ENCODE data around the gene KHDC4. TPM values are rescaled to one million over a fixed set of nuclear protein-coding genes. Genes with fewer than 3 reads are reported as not detected.

Gene KHDC4
- total RNA-seq, 1 experiment from 2014 or later = 57.7 TPM

DNA sequence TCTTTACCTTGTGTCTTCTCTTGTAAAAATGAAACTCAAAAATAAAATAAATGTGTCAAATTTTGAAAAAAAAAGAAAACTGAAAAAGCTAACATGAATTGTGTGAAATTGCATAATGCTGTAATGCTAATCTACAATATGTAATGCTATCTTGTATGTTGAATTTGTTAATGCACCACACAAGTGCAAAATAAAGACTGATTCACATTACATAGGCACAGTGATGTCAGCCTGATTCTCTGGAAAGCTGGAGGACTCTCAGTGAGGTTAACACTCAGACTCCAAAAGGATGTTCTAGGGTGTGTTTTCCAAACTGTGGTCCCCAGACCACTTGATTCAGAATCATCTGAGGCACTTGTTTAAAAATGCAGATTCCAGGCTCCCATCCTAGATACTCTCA is 49.2 kb downstream of the KHDC4 start:
- H3K79me1 ChIP-seq (ENCODE audit: insufficient read depth, low read depth, low read length, poor library complexity, severe bottlenecking) = no peaks in the 10 kb centered on the region
- no peak overlapping the region for H3K56ac ChIP-seq (ENCODE audit: insufficient read length, low read depth, low read length)
- H4K20me1 ChIP-seq (ENCODE audit: control insufficient read depth, insufficient read depth, insufficient read length) = no peaks in the 10 kb centered on the region
- no peak overlapping the region for H3K4me2 ChIP-seq (ENCODE audit: insufficient read depth, insufficient read length, low read length)
- H4K8ac ChIP-seq (replicated peaks; ENCODE audit: insufficient read length, low read depth, low read length) = no peak overlapping the region
- no peaks in the 10 kb centered on the region for H3K79me2 ChIP-seq (ENCODE audit: insufficient read depth, low read length)
- no peak for DNase-seq
- no peak overlapping the region for H2BK5ac ChIP-seq (ENCODE audit: insufficient read length, low read length)
- Mint-ChIP-seq H3K9me3 (no peaks in the 10 kb centered on the region), H3K4me1 (peaks cover 8% of the 10 kb centered on the region in 2 experiments), H3K27me3 (ENCODE audit: low read depth) (no peaks in the 10 kb centered on the region), H3K36me3 (ENCODE audit: insufficient read depth in 1 of 3, low read depth in 3 of 3) (no peaks in the 10 kb centered on the region), H3K27ac (no peak overlapping the region), H3K4me3 (no peak overlapping the region)
- no peak overlapping the region for H3K27ac ChIP-seq (ENCODE audit: insufficient read length, low read depth, low read length)
- H3T11ph ChIP-seq (ENCODE audit: low read length) = no peak overlapping the region
- H2BK12ac ChIP-seq (ENCODE audit: insufficient read length, low read depth, low read length) = no peak overlapping the region
- H3K23ac ChIP-seq (ENCODE audit: insufficient read length, low read depth, low read length) = no peak overlapping the region
- H3K4me1 ChIP-seq (ENCODE audit: insufficient read depth, low read length) = no peaks in the 10 kb centered on the region
- H3K23me2 ChIP-seq (ENCODE audit: insufficient read length, low read depth, low read length, poor library complexity, severe bottlenecking) = no peaks in the 10 kb centered on the region
- TF ChIP-seq, protein P1, sequence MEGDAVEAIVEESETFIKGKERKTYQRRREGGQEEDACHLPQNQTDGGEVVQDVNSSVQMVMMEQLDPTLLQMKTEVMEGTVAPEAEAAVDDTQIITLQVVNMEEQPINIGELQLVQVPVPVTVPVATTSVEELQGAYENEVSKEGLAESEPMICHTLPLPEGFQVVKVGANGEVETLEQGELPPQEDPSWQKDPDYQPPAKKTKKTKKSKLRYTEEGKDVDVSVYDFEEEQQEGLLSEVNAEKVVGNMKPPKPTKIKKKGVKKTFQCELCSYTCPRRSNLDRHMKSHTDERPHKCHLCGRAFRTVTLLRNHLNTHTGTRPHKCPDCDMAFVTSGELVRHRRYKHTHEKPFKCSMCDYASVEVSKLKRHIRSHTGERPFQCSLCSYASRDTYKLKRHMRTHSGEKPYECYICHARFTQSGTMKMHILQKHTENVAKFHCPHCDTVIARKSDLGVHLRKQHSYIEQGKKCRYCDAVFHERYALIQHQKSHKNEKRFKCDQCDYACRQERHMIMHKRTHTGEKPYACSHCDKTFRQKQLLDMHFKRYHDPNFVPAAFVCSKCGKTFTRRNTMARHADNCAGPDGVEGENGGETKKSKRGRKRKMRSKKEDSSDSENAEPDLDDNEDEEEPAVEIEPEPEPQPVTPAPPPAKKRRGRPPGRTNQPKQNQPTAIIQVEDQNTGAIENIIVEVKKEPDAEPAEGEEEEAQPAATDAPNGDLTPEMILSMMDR (conservative IDR thresholded peaks at IDR 0.05) = no peak
- H2AFZ ChIP-seq (ENCODE audit: low read length) = no peak overlapping the region
- no peak overlapping the region for H2BK20ac ChIP-seq (ENCODE audit: low read depth, low read length, poor library complexity, severe bottlenecking)
- H2AK5ac ChIP-seq (ENCODE audit: insufficient read length, low read length) = no peak overlapping the region
- H3K14ac ChIP-seq (ENCODE audit: insufficient read depth, low read length) = no peak overlapping the region
- no peak overlapping the region for H4K91ac ChIP-seq (ENCODE audit: insufficient read length, low read depth, low read length)
- H3K18ac ChIP-seq (ENCODE audit: insufficient read length, low read depth, low read length) = no peak overlapping the region
- H3K27me3 ChIP-seq (ENCODE audit: insufficient read depth, low read length) = no peaks in the 10 kb centered on the region
- H3K9me3 ChIP-seq (ENCODE audit: control insufficient read depth, low read depth, low read length) = no peaks in the 10 kb centered on the region
- H2BK15ac ChIP-seq (ENCODE audit: low read depth, low read length) = no peak overlapping the region
- no peak overlapping the region for H3K4ac ChIP-seq (ENCODE audit: low read depth, low read length)
- H2BK120ac ChIP-seq (ENCODE audit: low read depth, low read length, poor library complexity, severe bottlenecking) = no peak overlapping the region
- H4K5ac ChIP-seq (ENCODE audit: insufficient read length, low read depth, low read length) = no peak overlapping the region
- H3K9ac ChIP-seq (ENCODE audit: extremely low read depth, insufficient read length, low read length) = no peak overlapping the region

Data from H9 (cell line).